HL-60/S4 (cell line): Measurements from ENCODE around the gene MACROD1.

Experiments used
- in situ Hi-C: fragments of 300-500 bp; cut with MboI; formaldehyde crosslinking; loops from 2 replicates; pipeline ENCODE4 v1.14.3; 2022; ENCODE audit warnings: low sequenced_read_pairs

MACROD1 gene

GRCh38 chr11:64080390-64080789 is 85.5 kb downstream of the MACROD1 start:
- in situ Hi-C loops, result no loop called here

- in situ Hi-C loops, result no loop called here
These were observed 87.0 kb downstream of the MACROD1 start for GRCh38 chr11:64078905-64079304.

- in situ Hi-C loops, result no loop called here
These were observed 87.6 kb downstream of the MACROD1 start for GRCh38 chr11:64078284-64078683.

- in situ Hi-C loops, result no loop called here
These were observed 88.3 kb downstream of the MACROD1 start for GRCh38 chr11:64077607-64078006.

GRCh38 chr11:64076758-64077157 is 89.2 kb downstream of the MACROD1 start:
- in situ Hi-C loops, result no loop called here

- in situ Hi-C loops, result no loop called here
These were observed 91.7 kb downstream of the MACROD1 start for GRCh38 chr11:64074239-64074638.

GRCh38 chr11:64073542-64073941 is 92.4 kb downstream of the MACROD1 start:
- in situ Hi-C loops, result no loop called here

GRCh38 chr11:64072871-64073270 is 93.0 kb downstream of the MACROD1 start:
- in situ Hi-C loops, result no loop called here

GRCh38 chr11:64072403-64072802 is 93.5 kb downstream of the MACROD1 start:
- in situ Hi-C loops, result no loop called here

- in situ Hi-C loops, result no loop called here
These were observed 94.1 kb downstream of the MACROD1 start for GRCh38 chr11:64071849-64072248.

GRCh38 chr11:64070314-64070681 is 95.6 kb downstream of the MACROD1 start:
- in situ Hi-C loops, result no loop called here

- in situ Hi-C loops, result no loop called here
These were observed 96.3 kb downstream of the MACROD1 start for GRCh38 chr11:64069401-64070313.

- in situ Hi-C loops, result no loop called here
These were observed 97.1 kb downstream of the MACROD1 start for GRCh38 chr11:64068705-64069400.

GRCh38 chr11:64067230-64067993 is 98.5 kb downstream of the MACROD1 start:
- in situ Hi-C loops, result no loop called here

- in situ Hi-C loops, result no loop called here
These were observed 100.2 kb downstream of the MACROD1 start for GRCh38 chr11:64065712-64066111.

- in situ Hi-C loops, result no loop called here
These were observed 100.8 kb downstream of the MACROD1 start for GRCh38 chr11:64065141-64065465.

- in situ Hi-C loops, result no loop called here
These were observed 101.4 kb downstream of the MACROD1 start for GRCh38 chr11:64064374-64065140.

- in situ Hi-C loops, result no loop called here
These were observed 102.1 kb downstream of the MACROD1 start for GRCh38 chr11:64063777-64064176.

- in situ Hi-C loops, result no loop called here
These were observed 103.5 kb downstream of the MACROD1 start for GRCh38 chr11:64062185-64063039.
